Upper lobe of right lung (tissue), 1 donor: ENCODE measurements around the gene CARS2. TPM values are rescaled to one million over a fixed set of nuclear protein-coding genes. Genes with fewer than 3 reads are reported as not detected.

ENCODE experiments used
- ATAC-seq: fragments of 200-7000 bp; cut with Tn5 transposase; one replicate; pipeline ENCODE4 v1.9.1; 2020; ENCODE audit warnings: mild to moderate bottlenecking, moderate library complexity
- DNase-seq: peaks from one replicate; pipeline ENCODE4 v3.0.0-alpha.2; 2020
- H3K27ac ChIP-seq: fragments of 200-600 bp; one replicate; pipeline ENCODE4 v1.8.0; 2022
- H3K27me3 ChIP-seq: fragments of 200-600 bp; one replicate; pipeline ENCODE4 v1.8.0; 2022; ENCODE audit warnings: mild to moderate bottlenecking
- H3K36me3 ChIP-seq: fragments of 200-600 bp; one replicate; pipeline ENCODE4 v1.8.0; 2022
- H3K4me1 ChIP-seq: fragments of 200-600 bp; one replicate; pipeline ENCODE4 v1.8.0; 2022
- H3K4me3 ChIP-seq: fragments of 200-600 bp; one replicate; pipeline ENCODE4 v1.8.0; 2022; ENCODE audit warnings: mild to moderate bottlenecking
- H3K9me3 ChIP-seq: fragments of 200-600 bp; one replicate; pipeline ENCODE4 v1.8.0; 2022
- intact Hi-C: fragments of 100-400 bp; cut with DNase I; formaldehyde crosslinking; loops from one replicate; pipeline ENCODE4 v1.11.0; 2022
- total RNA-seq: library from RNA; stranded (reverse); fragmentation: NEBNext Ultra II Directional; extraction: Animal tissue kit (Norgen Biotek cat#: 25700); gene quantifications from one replicate; pipeline ENCODE4 v1.2.1, GENCODE V29; 2021
- TF ChIP-seq, protein P1 (sequence below): fragments of 200-600 bp; IDR thresholded peaks from one replicate; pipeline ENCODE4 v1.8.0; 2022; ENCODE audit warnings: antibody characterized with exemption
- donor health status: DM: no; HTN: yes; CAD: no; lungs with severe emphysema.

Gene CARS2
- total RNA-seq, 1 donor from 2014 or later: 69.5 TPM

DNA sequence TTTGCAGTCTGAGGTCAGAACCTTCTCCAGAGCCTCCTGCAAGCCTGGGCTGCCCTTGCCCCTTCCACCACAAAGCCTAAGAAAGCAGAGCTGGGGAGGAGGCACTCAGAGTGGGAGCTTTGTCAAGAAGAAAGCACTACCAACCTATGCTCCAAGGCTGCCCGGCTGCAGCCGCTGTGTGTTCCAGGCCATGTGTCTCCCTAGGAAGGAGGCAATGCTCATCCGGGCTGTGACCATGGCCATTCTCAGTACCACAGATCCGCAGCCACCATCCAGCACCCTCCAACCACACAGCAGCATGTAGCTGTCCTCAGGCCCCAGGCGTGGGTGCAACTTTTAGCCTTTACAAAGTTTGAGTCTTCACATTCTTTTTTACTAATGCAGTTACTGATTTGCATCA, 22.0 kb downstream of the CARS2 start:
- Histone ChIP-seq H3K9me3 (no peaks in the 10 kb centered on the region), H3K27ac (no peak overlapping the region), H3K4me1 (no peaks in the 10 kb centered on the region), H3K4me3 (no peak overlapping the region), H3K27me3 (no peaks in the 10 kb centered on the region), H3K36me3 (peaks cover 82% of the 10 kb centered on the region)
- intact Hi-C loops: no loop called here
- TF ChIP-seq, protein P1, sequence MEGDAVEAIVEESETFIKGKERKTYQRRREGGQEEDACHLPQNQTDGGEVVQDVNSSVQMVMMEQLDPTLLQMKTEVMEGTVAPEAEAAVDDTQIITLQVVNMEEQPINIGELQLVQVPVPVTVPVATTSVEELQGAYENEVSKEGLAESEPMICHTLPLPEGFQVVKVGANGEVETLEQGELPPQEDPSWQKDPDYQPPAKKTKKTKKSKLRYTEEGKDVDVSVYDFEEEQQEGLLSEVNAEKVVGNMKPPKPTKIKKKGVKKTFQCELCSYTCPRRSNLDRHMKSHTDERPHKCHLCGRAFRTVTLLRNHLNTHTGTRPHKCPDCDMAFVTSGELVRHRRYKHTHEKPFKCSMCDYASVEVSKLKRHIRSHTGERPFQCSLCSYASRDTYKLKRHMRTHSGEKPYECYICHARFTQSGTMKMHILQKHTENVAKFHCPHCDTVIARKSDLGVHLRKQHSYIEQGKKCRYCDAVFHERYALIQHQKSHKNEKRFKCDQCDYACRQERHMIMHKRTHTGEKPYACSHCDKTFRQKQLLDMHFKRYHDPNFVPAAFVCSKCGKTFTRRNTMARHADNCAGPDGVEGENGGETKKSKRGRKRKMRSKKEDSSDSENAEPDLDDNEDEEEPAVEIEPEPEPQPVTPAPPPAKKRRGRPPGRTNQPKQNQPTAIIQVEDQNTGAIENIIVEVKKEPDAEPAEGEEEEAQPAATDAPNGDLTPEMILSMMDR: no peak
- DNase-seq (no peak), ATAC-seq (no peak)

DNA sequence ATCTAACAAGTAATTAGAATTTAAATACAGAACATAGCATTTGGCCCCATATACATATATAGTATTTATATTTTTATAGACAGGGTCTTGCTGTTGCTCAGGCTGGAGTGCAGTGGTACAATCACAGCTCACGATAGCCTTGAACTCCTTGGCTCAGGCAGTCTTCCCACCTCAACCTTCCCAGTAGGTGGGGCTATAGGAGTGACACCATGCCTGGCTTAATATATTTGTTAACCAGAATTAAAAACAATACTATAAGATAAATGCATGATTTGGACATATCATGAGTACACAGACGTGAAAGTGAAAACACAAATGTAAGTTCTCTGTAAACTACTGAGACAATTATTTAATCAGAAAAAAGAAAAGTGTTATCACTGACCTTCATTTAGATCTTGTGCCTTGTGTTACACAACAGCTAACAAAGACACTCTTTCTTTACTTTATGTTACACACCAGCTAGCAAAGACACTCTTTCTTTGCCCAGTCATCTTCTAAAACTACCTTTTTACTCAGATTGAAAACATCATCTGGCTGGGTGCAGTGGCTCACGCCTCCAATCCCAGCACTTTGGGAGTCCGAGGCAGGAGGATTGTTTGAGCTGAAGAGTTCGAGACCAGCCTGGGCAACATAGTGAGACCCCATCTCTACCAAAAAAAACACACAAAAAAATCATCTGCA, 22.6 kb downstream of the CARS2 start:
- DNase-seq (no peak), ATAC-seq (peak; percentile 46)
- Histone ChIP-seq H3K27ac (no peak overlapping the region), H3K27me3 (no peaks in the 10 kb centered on the region), H3K4me1 (no peaks in the 10 kb centered on the region), H3K4me3 (no peak overlapping the region), H3K9me3 (no peaks in the 10 kb centered on the region), H3K36me3 (peaks cover 84% of the 10 kb centered on the region)
- TF ChIP-seq, protein P1: peak; percentile 24
- intact Hi-C loops: no loop called here

DNA sequence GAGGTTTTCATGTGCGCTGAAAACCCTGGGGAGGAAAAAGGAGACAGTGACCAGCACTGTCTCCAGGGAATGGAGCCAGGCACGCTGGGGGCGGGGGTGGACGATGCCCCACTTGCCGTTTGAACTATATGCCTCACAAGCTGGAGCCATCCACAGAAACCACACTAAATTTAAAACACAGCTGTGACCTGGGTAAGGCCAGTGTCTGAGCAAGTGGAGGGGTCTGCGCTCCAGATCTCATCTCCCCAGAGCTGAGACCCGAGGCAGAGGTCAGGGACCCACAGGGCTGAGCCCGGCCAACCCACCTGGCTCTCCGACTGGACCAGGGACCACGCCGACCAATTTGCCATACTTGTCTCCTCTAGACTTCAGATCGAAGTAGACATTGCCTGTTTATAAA, 23.2 kb downstream of the CARS2 start:
- no peaks in the 10 kb centered on the region for H3K4me1 ChIP-seq
- H3K4me3 ChIP-seq: no peak overlapping the region
- intact Hi-C loops: no loop called here
- H3K36me3 ChIP-seq: peaks cover 81% of the 10 kb centered on the region
- no peaks in the 10 kb centered on the region for H3K27me3 ChIP-seq
- no peaks in the 10 kb centered on the region for H3K9me3 ChIP-seq
- no peak for ATAC-seq
- no peak overlapping the region for H3K27ac ChIP-seq
- no peak for DNase-seq
- TF ChIP-seq, protein P1: no peak

DNA sequence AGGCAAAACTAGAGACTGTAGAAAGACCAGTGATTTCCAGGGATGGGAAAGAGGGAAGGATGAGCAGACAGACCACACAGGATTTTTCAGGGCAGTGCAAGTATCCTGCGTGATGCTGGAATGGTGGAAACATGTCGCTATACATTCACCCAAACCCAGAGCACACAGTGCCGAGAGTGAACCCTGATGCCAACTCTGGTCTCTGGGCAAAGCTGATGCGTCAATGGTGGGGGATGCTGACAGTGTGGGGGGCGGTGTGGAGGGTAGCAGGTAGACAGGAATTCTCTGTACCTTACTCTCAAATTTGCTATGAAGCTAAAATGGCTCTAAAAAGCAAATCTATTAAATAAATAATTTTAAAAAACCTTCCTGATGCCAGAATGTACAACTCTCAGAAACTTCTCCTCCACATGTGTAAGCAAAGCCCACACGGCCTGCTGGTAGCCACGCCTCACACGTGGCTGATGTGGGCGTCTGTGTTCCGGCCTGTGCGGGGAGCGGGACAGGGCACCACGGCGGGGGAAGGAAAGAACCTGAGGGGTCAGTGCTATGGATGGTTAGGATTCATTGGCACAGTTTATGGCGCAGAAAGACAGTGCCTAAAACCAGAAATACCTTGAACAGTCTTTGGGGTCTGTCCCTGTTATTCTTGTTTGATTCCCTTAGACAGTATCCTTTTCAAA, 23.9 kb downstream of the CARS2 start:
- no peak overlapping the region for H3K4me3 ChIP-seq
- peaks cover 74% of the 10 kb centered on the region for H3K36me3 ChIP-seq
- intact Hi-C loops: no loop called here
- TF ChIP-seq, protein P1: no peak
- H3K9me3 ChIP-seq: no peaks in the 10 kb centered on the region
- no peaks in the 10 kb centered on the region for H3K27me3 ChIP-seq
- DNase-seq: no peak
- no peaks in the 10 kb centered on the region for H3K4me1 ChIP-seq
- no peak overlapping the region for H3K27ac ChIP-seq
- no peak for ATAC-seq

DNA sequence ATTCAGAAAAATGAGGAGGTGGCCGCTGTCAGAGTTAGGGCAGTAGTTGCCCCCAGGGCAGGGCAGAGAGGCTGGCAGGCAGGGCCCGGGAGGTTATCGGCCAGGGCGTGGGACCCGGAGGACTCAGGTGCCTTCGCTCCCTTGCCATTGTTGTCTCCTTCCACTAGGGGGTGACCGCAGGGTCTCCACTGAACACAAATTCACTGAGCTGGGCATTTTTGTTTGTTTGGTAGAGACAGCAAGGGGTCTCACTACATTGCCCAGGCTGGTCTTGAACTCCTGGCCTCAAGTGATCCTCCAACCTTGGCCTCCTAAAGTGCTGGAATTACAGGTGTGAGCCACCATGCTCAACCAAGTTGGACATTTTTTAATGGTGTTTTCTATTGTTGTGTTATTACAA, 25.1 kb downstream of the CARS2 start:
- DNase-seq (no peak), ATAC-seq (no peak)
- intact Hi-C loops: no loop called here
- no peaks in the 10 kb centered on the region for H3K27me3 ChIP-seq
- TF ChIP-seq, protein P1: peak; percentile 41
- H3K9me3 ChIP-seq: no peaks in the 10 kb centered on the region
- H3K27ac ChIP-seq: no peak overlapping the region
- peaks cover 73% of the 10 kb centered on the region for H3K36me3 ChIP-seq
- no peaks in the 10 kb centered on the region for H3K4me1 ChIP-seq
- no peak overlapping the region for H3K4me3 ChIP-seq
